ENCODE measurements around the gene MED8.
"Not testable (repeated sequence)": the region's sequence is repeated elsewhere in the genome, so short reads cannot be mapped to it uniquely, and the experiment has no call there.

Gene MED8

DNA sequence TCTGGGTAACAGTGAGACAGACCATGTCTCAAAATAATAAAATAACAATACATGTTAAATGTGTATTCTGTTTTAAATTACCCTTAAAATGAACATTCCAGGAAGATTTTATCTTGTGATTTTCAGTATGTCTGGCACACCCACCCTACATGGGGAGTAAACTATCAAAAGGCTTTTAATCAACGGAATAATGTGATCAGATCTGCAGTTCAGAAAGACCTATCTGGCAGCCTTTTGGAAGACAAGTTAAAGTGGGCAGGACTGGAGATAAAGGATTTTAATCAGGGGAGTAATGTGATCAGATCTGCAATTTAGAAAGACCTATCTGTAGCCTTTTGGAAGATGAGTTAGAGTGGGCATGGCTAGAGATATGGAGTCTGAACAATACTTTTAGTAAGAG is 10.1 kb downstream of the MED8 start:
- Mint-ChIP-seq H3K4me3 (no peak overlapping the region), H3K27ac (no peak overlapping the region), H3K27me3 (no peaks in the 10 kb centered on the region), H3K36me3 (ENCODE audit: low read depth) (peaks cover 41% of the 10 kb centered on the region), H3K4me1 (ENCODE audit: low read depth) (peaks cover 13% of the 10 kb centered on the region), H3K9me3 (no peaks in the 10 kb centered on the region)

- no peaks in the 10 kb centered on the region for H3K27me3 Mint-ChIP-seq
- no peaks in the 10 kb centered on the region for H3K9me3 Mint-ChIP-seq
- H3K4me3 Mint-ChIP-seq: no peak overlapping the region
- peaks cover 26% of the 10 kb centered on the region for H3K36me3 Mint-ChIP-seq (ENCODE audit: low read depth)
- H3K27ac Mint-ChIP-seq: no peak overlapping the region
- H3K4me1 Mint-ChIP-seq (ENCODE audit: low read depth): peaks cover 13% of the 10 kb centered on the region
Observed at GRCh38 chr1:43377831-43378230, 11.8 kb downstream of the MED8 start.

GRCh38 chr1:43376723-43377235 is 12.8 kb downstream of the MED8 start:
- peaks cover 19% of the 10 kb centered on the region for H3K36me3 Mint-ChIP-seq (ENCODE audit: low read depth)
- H3K4me3 Mint-ChIP-seq: no peak overlapping the region

GRCh38 chr1:43373066-43373940 is 16.3 kb downstream of the MED8 start:
- Mint-ChIP-seq H3K9me3 (no peaks in the 10 kb centered on the region), H3K36me3 (ENCODE audit: low read depth) (peaks cover 9% of the 10 kb centered on the region), H3K27ac (no peak overlapping the region), H3K27me3 (no peaks in the 10 kb centered on the region), H3K4me1 (ENCODE audit: low read depth) (peaks cover 17% of the 10 kb centered on the region), H3K4me3 (no peak overlapping the region)

More at GRCh38 chr1:43376723-43377235, 12.8 kb downstream of the MED8 start:
- peaks cover 10% of the 10 kb centered on the region for H3K4me1 Mint-ChIP-seq (ENCODE audit: low read depth)
- H3K27ac Mint-ChIP-seq: no peak overlapping the region
- no peaks in the 10 kb centered on the region for H3K27me3 Mint-ChIP-seq
- H3K9me3 Mint-ChIP-seq: no peaks in the 10 kb centered on the region

DNA sequence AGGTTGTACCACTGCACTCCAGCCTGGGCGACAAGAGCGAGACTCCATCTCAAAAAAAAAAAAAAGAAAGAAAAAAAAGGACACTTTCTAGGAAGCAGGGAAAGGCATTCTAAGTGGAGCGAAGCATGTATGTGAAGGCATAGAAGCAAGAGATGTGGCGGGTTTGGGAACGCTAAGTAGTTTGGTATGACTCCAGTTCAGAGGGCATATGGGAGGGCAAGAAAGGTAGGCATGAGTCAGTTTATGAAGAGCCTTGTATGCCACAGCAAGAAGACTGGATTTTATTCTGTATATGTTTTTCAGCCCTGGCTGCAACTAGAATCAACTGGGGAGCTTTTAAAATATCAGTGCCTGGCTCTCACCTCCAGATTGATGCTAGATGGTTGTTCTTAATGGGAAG is 17.4 kb downstream of the MED8 start:
- H3K4me3 Mint-ChIP-seq: no peak overlapping the region
- peaks cover 10% of the 10 kb centered on the region for H3K36me3 Mint-ChIP-seq (ENCODE audit: low read depth)
- peaks cover 18% of the 10 kb centered on the region for H3K4me1 Mint-ChIP-seq (ENCODE audit: low read depth)
- no peaks in the 10 kb centered on the region for H3K27me3 Mint-ChIP-seq
- no peaks in the 10 kb centered on the region for H3K9me3 Mint-ChIP-seq
- H3K27ac Mint-ChIP-seq: no peak overlapping the region

DNA sequence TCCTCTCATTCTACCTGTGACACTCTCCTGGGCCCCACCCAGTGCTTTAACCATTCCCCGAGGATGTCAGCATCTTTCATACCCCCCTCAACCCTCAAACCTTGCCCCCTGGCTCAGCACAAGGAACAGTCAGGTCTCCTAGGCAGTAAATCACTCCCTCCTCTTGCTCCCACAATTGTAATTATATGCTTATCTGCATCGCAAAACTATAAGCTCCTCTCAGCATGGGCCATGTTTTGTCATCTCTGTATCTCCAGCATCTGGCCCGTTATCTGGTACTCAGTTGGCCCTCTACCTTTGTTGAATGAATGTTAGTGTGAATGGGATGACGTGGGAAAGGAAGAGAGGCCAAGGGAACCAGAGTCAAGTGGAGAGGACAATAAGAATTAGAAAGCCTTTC is 19.0 kb downstream of the MED8 start:
- H3K4me1 Mint-ChIP-seq (ENCODE audit: low read depth): peaks cover 31% of the 10 kb centered on the region
- no peak overlapping the region for H3K4me3 Mint-ChIP-seq
- no peaks in the 10 kb centered on the region for H3K27me3 Mint-ChIP-seq
- H3K9me3 Mint-ChIP-seq: no peaks in the 10 kb centered on the region
- peak overlapping the region; percentile 6 for H3K27ac Mint-ChIP-seq
- H3K36me3 Mint-ChIP-seq (ENCODE audit: low read depth): peaks cover 14% of the 10 kb centered on the region

- H3K4me3 Mint-ChIP-seq, H3K27me3 Mint-ChIP-seq, H3K9me3 Mint-ChIP-seq, H3K27ac Mint-ChIP-seq: not testable (repeated sequence)
- Mint-ChIP-seq H3K4me1 (ENCODE audit: low read depth) (peaks cover 35% of the 10 kb centered on the region), H3K36me3 (ENCODE audit: low read depth) (peaks cover 21% of the 10 kb centered on the region)
Observed at GRCh38 chr1:43369779-43370178, 19.8 kb downstream of the MED8 start.

DNA sequence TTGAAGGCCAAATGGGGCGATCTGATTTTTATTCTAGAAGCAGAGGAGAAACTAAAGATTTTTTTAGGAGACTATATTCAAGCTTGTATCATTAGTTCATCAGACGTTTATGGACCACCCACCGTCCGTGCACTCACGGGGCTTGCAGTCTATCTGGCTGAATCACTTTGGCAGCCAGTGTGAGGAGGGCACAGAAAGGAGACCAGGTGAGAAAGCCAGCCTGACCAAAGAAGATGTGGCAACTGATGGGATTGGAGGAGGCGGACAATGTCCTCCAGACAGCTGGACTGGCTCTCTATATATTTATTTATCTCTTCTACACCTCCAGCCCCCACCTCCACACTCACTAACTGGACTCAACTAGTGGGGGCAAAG is 21.0 kb downstream of the MED8 start:
- Mint-ChIP-seq H3K36me3 (ENCODE audit: low read depth) (peaks cover 31% of the 10 kb centered on the region), H3K9me3 (no peaks in the 10 kb centered on the region), H3K4me1 (ENCODE audit: low read depth) (peaks cover 38% of the 10 kb centered on the region), H3K27ac (peak overlapping the region; percentile 95), H3K27me3 (no peaks in the 10 kb centered on the region), H3K4me3 (peak overlapping the region; percentile 95)

DNA sequence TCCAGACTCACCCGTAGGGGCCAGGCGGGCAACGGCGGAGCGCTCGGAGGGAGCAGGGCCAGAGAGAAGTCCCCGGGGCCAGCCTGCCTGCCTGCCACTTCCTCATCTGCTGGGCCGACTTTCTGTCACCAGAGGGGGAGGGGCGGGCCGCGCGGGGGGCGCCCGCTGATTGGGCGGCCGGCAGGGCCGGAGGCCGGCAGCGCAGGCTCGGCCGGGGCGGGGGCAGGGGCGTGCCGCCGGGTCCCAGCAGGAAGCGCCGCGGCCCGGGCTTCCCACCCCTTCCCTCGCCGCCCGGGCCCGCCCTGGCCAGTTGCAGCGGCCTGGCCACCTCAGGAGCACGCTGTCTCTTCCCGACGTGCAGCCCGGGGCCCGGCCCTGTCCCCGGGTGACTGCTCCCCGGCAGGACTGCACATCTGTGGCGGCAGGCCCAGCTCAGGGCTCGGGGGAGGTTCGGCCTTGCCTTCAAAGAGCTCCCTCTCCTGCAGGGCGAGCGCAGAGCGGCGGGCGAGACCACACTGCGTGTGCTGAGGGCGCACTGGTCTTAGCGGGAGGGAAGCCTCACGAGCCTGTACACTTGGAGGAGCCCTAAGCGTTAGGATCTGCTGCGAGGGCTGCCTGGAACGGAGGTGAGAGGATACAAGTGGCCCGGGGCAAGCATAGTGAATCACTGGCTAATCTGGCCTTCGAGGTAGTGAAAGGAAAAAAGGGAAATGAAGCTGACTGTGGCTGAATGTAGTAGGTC is 21.5 kb downstream of the MED8 start, which contains the start of gene ELOVL1:
TSS of gene ELOVL1 (minus strand) at position 108 of the 742 bp plus-strand sequence. CDS start 2,402 bp downstream, outside the sequence.
- Mint-ChIP-seq H3K4me3 (peak within 1 kb of the TSS; percentile 95), H3K9me3 (no peaks in the 10 kb centered on the region), H3K36me3 (ENCODE audit: low read depth) (peaks cover 37% of the 10 kb centered on the region), H3K4me1 (ENCODE audit: low read depth) (peaks cover 43% of the 10 kb centered on the region), H3K27ac (peak within 1 kb of the TSS; percentile 95), H3K27me3 (no peaks in the 10 kb centered on the region)

DNA sequence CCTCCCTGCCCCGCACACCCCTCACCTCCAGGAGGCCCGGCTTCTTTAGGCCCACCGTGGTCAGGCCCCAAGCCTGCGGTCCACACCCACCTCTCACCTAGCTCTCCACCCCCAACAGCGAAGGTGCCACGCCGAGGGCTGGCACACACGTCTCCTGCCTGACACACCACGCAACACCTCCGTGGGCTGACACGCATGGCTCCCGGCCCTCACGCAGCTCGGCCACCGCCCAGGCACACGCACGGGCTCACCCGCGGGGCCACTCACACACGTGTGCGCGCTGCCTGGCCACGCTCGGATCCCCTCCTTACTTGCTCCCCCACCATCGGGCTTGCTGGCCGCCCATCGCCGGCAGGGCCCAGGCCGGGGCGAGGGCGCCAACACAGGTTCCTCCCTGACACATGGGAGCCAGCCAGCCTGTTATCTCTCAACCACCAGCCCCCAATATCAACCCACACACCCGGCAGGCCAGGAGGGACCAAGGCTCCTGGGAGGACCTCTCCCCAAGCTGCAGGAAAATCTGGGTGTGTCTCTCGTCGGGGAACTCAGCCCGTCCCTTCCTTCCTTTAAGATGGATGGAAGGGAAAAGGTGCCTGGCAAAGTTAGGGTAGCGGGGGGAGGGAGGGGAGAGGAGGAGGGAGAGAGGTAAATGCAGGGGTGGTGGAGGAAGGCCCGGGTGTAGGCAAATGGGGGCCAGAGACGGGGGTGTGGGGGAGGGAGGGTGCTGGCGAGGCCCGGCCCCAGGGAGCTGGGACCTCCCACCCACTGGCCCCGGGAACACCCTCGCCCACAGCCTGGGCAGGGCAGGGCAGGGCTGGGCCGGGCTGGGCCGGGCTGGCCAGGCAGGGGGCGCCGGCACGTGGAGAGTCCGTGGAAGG is 22.3 kb downstream of the MED8 start:
- Mint-ChIP-seq H3K4me3 (peak overlapping the region; percentile 93), H3K4me1 (ENCODE audit: low read depth) (peaks cover 48% of the 10 kb centered on the region), H3K27me3 (no peaks in the 10 kb centered on the region), H3K27ac (peak overlapping the region; percentile 89), H3K36me3 (ENCODE audit: low read depth) (peaks cover 45% of the 10 kb centered on the region), H3K9me3 (no peaks in the 10 kb centered on the region)

DNA sequence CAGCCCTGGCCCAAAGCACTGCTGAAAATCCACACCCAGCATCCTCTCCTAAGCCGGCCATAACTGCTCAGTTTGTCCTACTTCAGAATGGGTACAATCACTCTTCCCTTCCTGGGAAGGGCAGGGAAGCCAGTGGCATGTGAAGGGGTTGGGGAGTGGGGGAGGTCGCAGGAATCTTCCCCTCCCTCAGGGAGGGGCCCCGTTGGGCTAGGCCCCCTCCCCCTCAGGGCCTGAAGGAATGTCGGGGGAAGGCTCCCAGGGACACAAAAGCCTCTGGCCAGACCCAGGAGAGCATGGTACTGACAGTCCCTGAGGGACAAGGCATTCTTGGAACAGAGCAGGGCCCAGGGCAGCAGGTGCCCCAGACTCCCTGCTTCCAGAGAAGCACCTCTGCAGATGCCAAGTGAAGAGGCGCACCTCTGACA is 23.0 kb downstream of the MED8 start:
- Mint-ChIP-seq H3K27ac (peak overlapping the region; percentile 89), H3K4me1 (ENCODE audit: low read depth) (peaks cover 55% of the 10 kb centered on the region), H3K27me3 (no peaks in the 10 kb centered on the region), H3K9me3 (no peaks in the 10 kb centered on the region), H3K4me3 (peak overlapping the region; percentile 93), H3K36me3 (ENCODE audit: low read depth) (peaks cover 52% of the 10 kb centered on the region)

GRCh38 chr1:43366179-43366578 is 23.4 kb downstream of the MED8 start:
- H3K36me3 Mint-ChIP-seq (ENCODE audit: low read depth): peaks cover 56% of the 10 kb centered on the region
- H3K27me3 Mint-ChIP-seq: no peaks in the 10 kb centered on the region
- no peaks in the 10 kb centered on the region for H3K9me3 Mint-ChIP-seq
- peaks cover 59% of the 10 kb centered on the region for H3K4me1 Mint-ChIP-seq (ENCODE audit: low read depth)
- H3K27ac Mint-ChIP-seq: peak overlapping the region; percentile 89
- H3K4me3 Mint-ChIP-seq: peak overlapping the region; percentile 93

- no peaks in the 10 kb centered on the region for H3K9me3 Mint-ChIP-seq
- H3K36me3 Mint-ChIP-seq (ENCODE audit: low read depth): peaks cover 60% of the 10 kb centered on the region
- peaks cover 62% of the 10 kb centered on the region for H3K4me1 Mint-ChIP-seq (ENCODE audit: low read depth)
Observed at GRCh38 chr1:43365678-43366077, 23.9 kb downstream of the MED8 start.

GRCh38 chr1:43363935-43364525 is 25.6 kb downstream of the MED8 start:
- Mint-ChIP-seq H3K27ac (peak overlapping the region; percentile 62), H3K4me1 (ENCODE audit: low read depth) (peaks cover 67% of the 10 kb centered on the region), H3K36me3 (ENCODE audit: low read depth) (peaks cover 71% of the 10 kb centered on the region), H3K27me3 (no peaks in the 10 kb centered on the region), H3K4me3 (no peak overlapping the region), H3K9me3 (no peaks in the 10 kb centered on the region)

More at GRCh38 chr1:43365678-43366077, 23.9 kb downstream of the MED8 start:
- Mint-ChIP-seq H3K27me3 (no peaks in the 10 kb centered on the region), H3K27ac (peak overlapping the region; percentile 89), H3K4me3 (peak overlapping the region; percentile 93)

Measured in stimulated activated naive CD8-positive, alpha-beta T cell treated with anti-CD3 and anti-CD28 coated beads, Interleukin-15, Interleukin-2, amounts not matched to agents 100 ng/mL and 50 ng/mL, for 24 hours (primary cell).